DOHH2 (cell line): ENCODE data around the gene FAM53A.

ENCODE experiments used
- EZH2phosphoT487 ChIP-seq: fragments of 200-600 bp; sonication (generic); IDR thresholded peaks from 2 replicates; pipeline ENCODE4 v1.6.1; 2017; ENCODE audit warnings: borderline replicate concordance, mild to moderate bottlenecking, antibody characterized with exemption, low read length, moderate library complexity, mixed read lengths
- TF ChIP-seq, protein P1 (sequence below): fragments of 200-600 bp; sonication (generic); IDR thresholded peaks from one replicate; pipeline ENCODE4 v1.5.1; 2014; ENCODE audit warnings: antibody characterized with exemption, mild to moderate bottlenecking, low read depth, low read length; ENCODE audit not compliant: poor library complexity, severe bottlenecking

DNA sequence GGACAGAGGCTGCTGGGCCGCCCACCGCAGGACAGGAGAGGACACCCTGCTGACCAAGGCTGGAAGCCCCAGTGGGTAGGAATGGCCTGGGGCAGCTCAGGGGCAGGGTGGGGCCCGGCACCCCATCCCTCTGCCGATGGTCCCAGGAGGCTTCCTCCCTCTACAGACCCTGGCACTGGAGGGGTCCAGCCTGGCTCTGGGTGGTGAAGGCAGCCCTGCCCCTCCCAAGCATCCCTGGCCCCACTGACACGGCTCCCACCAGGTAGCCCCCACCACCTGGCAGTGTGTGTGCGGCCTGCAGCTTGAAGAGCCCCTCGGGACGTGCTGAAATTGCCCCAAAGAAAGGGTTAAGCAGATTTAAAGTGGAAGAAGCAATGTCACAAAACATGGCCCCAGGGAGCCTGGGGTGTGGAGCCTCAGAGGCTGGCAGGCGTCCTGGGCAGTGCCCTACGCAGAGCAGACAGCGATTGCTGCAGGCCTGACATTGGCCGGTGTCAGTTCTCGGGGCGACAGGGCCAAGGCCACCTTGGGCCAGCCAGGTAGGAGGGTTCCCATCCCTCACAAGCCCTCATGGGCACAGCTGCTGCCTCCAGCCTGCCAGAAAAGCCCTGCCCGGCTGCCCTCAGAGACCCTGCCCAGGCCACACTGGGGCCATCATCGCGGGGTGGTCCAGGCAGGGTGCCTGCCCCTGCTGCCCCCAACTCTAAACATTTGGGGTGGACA lies 80.5 kb downstream of the FAM53A start:
- TF ChIP-seq, protein P1, sequence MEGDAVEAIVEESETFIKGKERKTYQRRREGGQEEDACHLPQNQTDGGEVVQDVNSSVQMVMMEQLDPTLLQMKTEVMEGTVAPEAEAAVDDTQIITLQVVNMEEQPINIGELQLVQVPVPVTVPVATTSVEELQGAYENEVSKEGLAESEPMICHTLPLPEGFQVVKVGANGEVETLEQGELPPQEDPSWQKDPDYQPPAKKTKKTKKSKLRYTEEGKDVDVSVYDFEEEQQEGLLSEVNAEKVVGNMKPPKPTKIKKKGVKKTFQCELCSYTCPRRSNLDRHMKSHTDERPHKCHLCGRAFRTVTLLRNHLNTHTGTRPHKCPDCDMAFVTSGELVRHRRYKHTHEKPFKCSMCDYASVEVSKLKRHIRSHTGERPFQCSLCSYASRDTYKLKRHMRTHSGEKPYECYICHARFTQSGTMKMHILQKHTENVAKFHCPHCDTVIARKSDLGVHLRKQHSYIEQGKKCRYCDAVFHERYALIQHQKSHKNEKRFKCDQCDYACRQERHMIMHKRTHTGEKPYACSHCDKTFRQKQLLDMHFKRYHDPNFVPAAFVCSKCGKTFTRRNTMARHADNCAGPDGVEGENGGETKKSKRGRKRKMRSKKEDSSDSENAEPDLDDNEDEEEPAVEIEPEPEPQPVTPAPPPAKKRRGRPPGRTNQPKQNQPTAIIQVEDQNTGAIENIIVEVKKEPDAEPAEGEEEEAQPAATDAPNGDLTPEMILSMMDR, result no peak
- TF ChIP-seq EZH2phosphoT487, result no peak
